Panc1 (cell line): ENCODE results near the gene CYP4X1. TPM values are rescaled to one million over a fixed set of nuclear protein-coding genes. Genes with fewer than 3 reads are reported as not detected.

Source experiments
- ATAC-seq: fragments of 200-7000 bp; cut with Tn5 transposase; 2 replicates; pipeline ENCODE4 v1.9.1; 2020; ENCODE audit warnings: mild to moderate bottlenecking, moderate library complexity
- BruUV-seq: library from RNA; stranded (reverse); fragments of 400-500 nt; replicated peaks from 2 replicates; lab custom pipeline; 2021; lab: Mats Ljungman, UMichigan
- CTCF ChIA-PET: fragments of 300-600 bp; sonication (Branson Sonifier 250); formaldehyde crosslinking; loops from one replicate; lab custom pipeline; 2022; ENCODE audit warnings: antibody characterized with exemption; lab: Charles Lee
- POLR2A ChIA-PET: fragments of 300-600 bp; sonication (Branson Sonifier 250); formaldehyde crosslinking; loops from one replicate; lab custom pipeline; 2022; ENCODE audit warnings: antibody characterized with exemption; lab: Charles Lee
- DNase-seq: peaks from one replicate; pipeline ENCODE4 v3.0.0-alpha.2; 2010; ENCODE audit warnings: low read depth, low spot score
- H3K27ac ChIP-seq: 2 replicates; pipeline ENCODE4 v1.5.1; 2011; ENCODE audit warnings: mild to moderate bottlenecking, low read length, inconsistent platforms
- H3K27me3 ChIP-seq: fragments of 200-500 bp; sonication (Bioruptor generic); 2 replicates; pipeline ENCODE4 v1.6.0; 2014; ENCODE audit warnings: low read length, inconsistent platforms; ENCODE audit not compliant: control insufficient read depth, insufficient read depth
- H3K36me3 ChIP-seq: fragments of 200-500 bp; sonication (Bioruptor generic); 2 replicates; pipeline ENCODE4 v1.5.1; 2014; ENCODE audit warnings: inconsistent platforms, mild to moderate bottlenecking, low read length, moderate library complexity; ENCODE audit not compliant: control insufficient read depth, insufficient read depth
- H3K4me1 ChIP-seq: 2 replicates; pipeline ENCODE4 v1.5.1; 2011; ENCODE audit warnings: inconsistent platforms, mild to moderate bottlenecking, low read length, moderate library complexity; ENCODE audit not compliant: control insufficient read depth, insufficient read depth
- H3K4me3 ChIP-seq, 2 experiments: 2 replicates each; pipeline ENCODE4 v1.5.1; 2011 to 2012; ENCODE audit warnings: low read depth in 2 of 2, low read length in 2 of 2, mild to moderate bottlenecking in 2 of 2, inconsistent platforms in 1 of 2, moderate library complexity in 1 of 2
- H3K9me3 ChIP-seq: fragments of 200-500 bp; sonication (Bioruptor generic); 2 replicates; pipeline ENCODE4 v1.5.1; 2014; ENCODE audit warnings: low read depth, mild to moderate bottlenecking, inconsistent platforms, low read length, moderate library complexity; ENCODE audit not compliant: control insufficient read depth, insufficient read depth
- POLR2AphosphoS5 ChIP-seq: IDR thresholded peaks from 2 replicates; pipeline ENCODE4 v1.6.1; 2012; ENCODE audit warnings: mild to moderate bottlenecking, low read depth, low read length, moderate library complexity
- REST ChIP-seq, 2 experiments: IDR thresholded peaks; 2 replicates each; pipeline ENCODE4 v1.6.1; 2011 to 2012; ENCODE audit warnings: low read depth in 2 of 2, control low read depth in 1 of 2, low read length in 1 of 2, mild to moderate bottlenecking in 1 of 2, moderate library complexity in 1 of 2; ENCODE audit not compliant: insufficient read depth in 1 of 2
- SIN3A ChIP-seq: IDR thresholded peaks from 2 replicates; pipeline ENCODE4 v1.6.1; 2012; ENCODE audit warnings: low read depth, mild to moderate bottlenecking, low read length, moderate library complexity, borderline replicate concordance; ENCODE audit not compliant: insufficient read depth
- TCF7L2 ChIP-seq: IDR thresholded peaks from 2 replicates; pipeline ENCODE4 v1.6.1; 2011; ENCODE audit warnings: mild to moderate bottlenecking, low read depth, low read length, inconsistent platforms
- in situ Hi-C: cut with HindIII; loops from 2 replicates; pipeline ENCODE4 v1.10.0; 2016; ENCODE audit warnings: low sequenced_read_pairs, low pct_unique_long_range_greater_than_20kb
- intact Hi-C: fragments of 100-400 bp; cut with micrococcal nuclease; formaldehyde crosslinking; loops from one replicate; pipeline ENCODE4 v1.10.0; 2022; ENCODE audit not compliant: unreplicated experiment
- total RNA-seq: library from RNA; stranded (reverse); gene quantifications from one replicate; pipeline ENCODE4 v1.2.1, GENCODE V29; 2021; ENCODE audit not compliant: unreplicated experiment
- TF ChIP-seq, protein P1 (sequence below): fragments of 450-650 bp; IDR thresholded peaks from 2 replicates; pipeline ENCODE4 v1.5.1; 2017; ENCODE audit warnings: mild to moderate bottlenecking

CYP4X1 gene
- total RNA-seq, 1 experiment from 2014 or later = 1.3 TPM

DNA sequence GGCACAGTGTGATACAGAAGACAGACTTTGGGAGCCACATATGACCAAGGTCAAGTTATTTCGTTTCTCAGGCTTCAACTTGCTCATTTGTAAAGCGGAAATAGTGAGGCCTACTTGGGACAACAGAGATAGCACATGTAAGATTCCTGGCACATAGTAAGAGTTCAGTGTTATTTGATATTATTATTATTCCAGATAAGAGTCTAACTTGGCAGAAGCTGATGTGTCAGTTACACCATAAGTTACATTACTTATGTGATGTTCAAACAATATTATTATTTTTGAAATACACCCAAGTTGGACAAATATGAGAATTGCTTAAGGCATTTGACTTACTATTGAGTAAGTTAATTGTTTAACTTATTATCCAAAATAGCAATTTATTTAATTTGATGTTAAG is 10.2 kb upstream of the CYP4X1 start:
- Histone ChIP-seq H3K27me3 (no peaks in the 10 kb centered on the region), H3K27ac (no peak overlapping the region), H3K9me3 (no peaks in the 10 kb centered on the region), H3K4me1 (no peaks in the 10 kb centered on the region), H3K36me3 (no peaks in the 10 kb centered on the region), H3K4me3 (no peak overlapping the region)
- ChIA-PET CTCF (no interaction called here), POLR2A (no interaction called here)
- no TSS peak for BruUV-seq
- no peak for DNase-seq
- no peak for TF ChIP-seq REST (IDR thresholded peaks at IDR 0.05; ENCODE audit: insufficient read depth in 1 of 2, low read depth in 2 of 2, low read length in 1 of 2)
- TF ChIP-seq SIN3A = no peak
- no peak for TF ChIP-seq TCF7L2
- no peak for TF ChIP-seq POLR2AphosphoS5
- TF ChIP-seq, protein P1, sequence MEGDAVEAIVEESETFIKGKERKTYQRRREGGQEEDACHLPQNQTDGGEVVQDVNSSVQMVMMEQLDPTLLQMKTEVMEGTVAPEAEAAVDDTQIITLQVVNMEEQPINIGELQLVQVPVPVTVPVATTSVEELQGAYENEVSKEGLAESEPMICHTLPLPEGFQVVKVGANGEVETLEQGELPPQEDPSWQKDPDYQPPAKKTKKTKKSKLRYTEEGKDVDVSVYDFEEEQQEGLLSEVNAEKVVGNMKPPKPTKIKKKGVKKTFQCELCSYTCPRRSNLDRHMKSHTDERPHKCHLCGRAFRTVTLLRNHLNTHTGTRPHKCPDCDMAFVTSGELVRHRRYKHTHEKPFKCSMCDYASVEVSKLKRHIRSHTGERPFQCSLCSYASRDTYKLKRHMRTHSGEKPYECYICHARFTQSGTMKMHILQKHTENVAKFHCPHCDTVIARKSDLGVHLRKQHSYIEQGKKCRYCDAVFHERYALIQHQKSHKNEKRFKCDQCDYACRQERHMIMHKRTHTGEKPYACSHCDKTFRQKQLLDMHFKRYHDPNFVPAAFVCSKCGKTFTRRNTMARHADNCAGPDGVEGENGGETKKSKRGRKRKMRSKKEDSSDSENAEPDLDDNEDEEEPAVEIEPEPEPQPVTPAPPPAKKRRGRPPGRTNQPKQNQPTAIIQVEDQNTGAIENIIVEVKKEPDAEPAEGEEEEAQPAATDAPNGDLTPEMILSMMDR = no peak
- intact Hi-C loops = no loop called here
- in situ Hi-C loops = no loop called here
- ATAC-seq = no peak

- Histone ChIP-seq H3K36me3 (no peaks in the 10 kb centered on the region), H3K9me3 (no peaks in the 10 kb centered on the region), H3K4me3 (no peak overlapping the region), H3K4me1 (no peaks in the 10 kb centered on the region; the same call in 1 of the 2 replicates), H3K27ac (no peak overlapping the region), H3K27me3 (peaks cover 15% of the 10 kb centered on the region; the same call in 1 of the 2 replicates)
- TF ChIP-seq POLR2AphosphoS5 = no peak
- TF ChIP-seq, protein P1 = no peak
- TF ChIP-seq TCF7L2 = no peak
- TF ChIP-seq SIN3A = no peak
- no peak for TF ChIP-seq REST (IDR thresholded peaks at IDR 0.05; ENCODE audit: insufficient read depth in 1 of 2, low read depth in 2 of 2, low read length in 1 of 2)
- in situ Hi-C loops (no loop called here), intact Hi-C loops (no loop called here)
- DNase-seq = no peak
- no TSS peak for BruUV-seq
- ATAC-seq = no peak
- ChIA-PET POLR2A (no interaction called here), CTCF (no interaction called here)
Observed at GRCh38 chr1:47021070-47021469, 2.4 kb upstream of the CYP4X1 start.
